Body of pancreas (tissue), 4 donors: ENCODE measurements around the gene HOXD10. TPM values are rescaled to one million over a fixed set of nuclear protein-coding genes. Genes with fewer than 3 reads are reported as not detected.

ENCODE experiments used
- ATAC-seq: fragments of 150-250 bp; one replicate; pipeline ENCODE4 v1.9.1; 2016
- DNase-seq, 4 donors: peaks; one replicate each; pipeline ENCODE4 v3.0.0-alpha.2; 2019
- H3K27ac ChIP-seq, 4 donors: fragments of 200-600 bp; sonication (generic); 1 replicate in 3 of 4; 2 replicates in 1 of 4; pipeline versions ENCODE4 v1.5.1 to v1.6.1; 2016 to 2019; ENCODE audit warnings: mild to moderate bottlenecking in 1 of 4, mixed read lengths in 1 of 4, moderate library complexity in 1 of 4
- H3K27me3 ChIP-seq, 2 donors: fragments of 200-600 bp; sonication (generic); one replicate each; pipeline ENCODE4 v1.6.0; 2016; ENCODE audit warnings: mild to moderate bottlenecking in 1 of 2
- H3K36me3 ChIP-seq, 2 donors: fragments of 200-600 bp; sonication (generic); replicated peaks in 1 of 2; 2 replicates each; pipeline ENCODE4 v1.5.1; 2016; ENCODE audit warnings: low read depth in 2 of 2; ENCODE audit not compliant: insufficient read depth in 1 of 2
- H3K4me1 ChIP-seq: fragments of 200-600 bp; sonication (generic); one replicate; pipeline ENCODE4 v1.6.0; 2016
- H3K4me3 ChIP-seq, 2 donors: fragments of 200-600 bp; sonication (generic); 1 replicate in 1 of 2; 2 replicates in 1 of 2; pipeline ENCODE4 v1.5.1; 2016 to 2019
- H3K9me3 ChIP-seq, 3 donors: fragments of 200-600 bp; sonication (generic); 1 replicate in 2 of 3; 2 replicates in 1 of 3; pipeline ENCODE4 v1.5.1; 2016
- CTCF ChIP-seq, 7 experiments: fragments of 450-650 bp in 4 of 7; fragments of 200-600 bp in 3 of 7; sonication (generic) in 3 of 7; IDR thresholded peaks; one replicate each; pipeline ENCODE4 v1.5.1; 2016 to 2019; ENCODE audit warnings: antibody characterized with exemption in 7 of 7
- POLR2A ChIP-seq, 3 donors: fragments of 450-650 bp; IDR thresholded peaks; one replicate each; pipeline ENCODE4 v1.6.1; 2016; ENCODE audit warnings: antibody characterized with exemption in 3 of 3, mild to moderate bottlenecking in 2 of 3
- WGBS, 2 donors: methylation state at CpG; one replicate each; pipeline ENCODE4 v1.1.5; 2017; 5-methylcytosine and 5-hydroxymethylcytosine counted together
- intact Hi-C: fragments of 100-400 bp; cut with DNase I; formaldehyde crosslinking; loops from one replicate; pipeline ENCODE4 v1.15.1; 2023
- total RNA-seq, 2 donors: library from RNA; depleted of rRNA; stranded (reverse); fragments of >200 nt; gene quantifications; one replicate each; pipeline ENCODE4 v1.1.0, GENCODE V29; 2016

HOXD10 gene
- total RNA-seq, 2 donors from 2014 or later, result 0.26 TPM; not detected in 1

GRCh38 chr2:176109192-176109901 lies 7.2 kb upstream of the HOXD10 start:
- no peaks in the 10 kb centered on the region for H3K36me3 ChIP-seq
- 5 to 6% methylated on average over 26 of the region's 26 CpGs for WGBS, 2 donors
- no peak for TF ChIP-seq CTCF (IDR thresholded peaks at IDR 0.05)
- no peak for TF ChIP-seq POLR2A (IDR thresholded peaks at IDR 0.05)
- no peaks in the 10 kb centered on the region for H3K9me3 ChIP-seq
- ATAC-seq, result no peak
- H3K27me3 ChIP-seq, result peaks cover 0 to 78% of the 10 kb centered on the region in 2 donors
- H3K4me1 ChIP-seq, result peaks cover 20% of the 10 kb centered on the region
- DNase-seq, result no peak
- no peak overlapping the region for H3K27ac ChIP-seq
- intact Hi-C loops, result no loop called here
- no peak overlapping the region for H3K4me3 ChIP-seq

- Histone ChIP-seq H3K4me3 (no peak overlapping the region), H3K4me1 (peaks cover 15% of the 10 kb centered on the region), H3K27ac (no peak overlapping the region), H3K9me3 (no peaks in the 10 kb centered on the region), H3K36me3 (no peaks in the 10 kb centered on the region), H3K27me3 (peaks cover 0 to 72% of the 10 kb centered on the region in 2 donors)
- 9 to 26% methylated on average over 4 of the region's 4 CpGs for WGBS, 2 donors
- ATAC-seq (no peak), DNase-seq (no peak)
- intact Hi-C loops, result no loop called here
- TF ChIP-seq CTCF (IDR thresholded peaks at IDR 0.05) (no peak), POLR2A (IDR thresholded peaks at IDR 0.05) (no peak)
These were observed 6.6 kb upstream of the HOXD10 start for GRCh38 chr2:176109946-176110345.

- peaks cover 0 to 71% of the 10 kb centered on the region in 2 donors for H3K27me3 ChIP-seq
- WGBS, 2 donors, result 13 to 21% methylated on average over 7 of the region's 7 CpGs
- DNase-seq, result no peak
- H3K36me3 ChIP-seq, result no peaks in the 10 kb centered on the region
- ATAC-seq, result no peak
- TF ChIP-seq POLR2A (IDR thresholded peaks at IDR 0.05) (no peak), CTCF (IDR thresholded peaks at IDR 0.05) (no peak)
- intact Hi-C loops, result no loop called here
- H3K9me3 ChIP-seq, result no peaks in the 10 kb centered on the region
- peaks cover 15% of the 10 kb centered on the region for H3K4me1 ChIP-seq
- no peak overlapping the region for H3K27ac ChIP-seq
- no peak overlapping the region for H3K4me3 ChIP-seq
These were observed 5.9 kb upstream of the HOXD10 start for GRCh38 chr2:176110415-176111308.

GRCh38 chr2:176111309-176111663 lies 5.3 kb upstream of the HOXD10 start:
- Histone ChIP-seq H3K36me3 (no peaks in the 10 kb centered on the region), H3K9me3 (no peaks in the 10 kb centered on the region), H3K4me3 (no peak overlapping the region), H3K4me1 (peaks cover 15% of the 10 kb centered on the region), H3K27me3 (peaks cover 0 to 72% of the 10 kb centered on the region in 2 donors), H3K27ac (no peak overlapping the region)
- 1 to 7% methylated on average over 16 of the region's 16 CpGs for WGBS, 2 donors
- ATAC-seq (no peak), DNase-seq (peak in 2 of 4 donors; percentile 37)
- TF ChIP-seq CTCF (IDR thresholded peaks at IDR 0.05) (peak in 6 of 7 experiments; percentile 28 to 38 (median 34)), POLR2A (IDR thresholded peaks at IDR 0.05) (no peak)
- intact Hi-C loops, result no loop called here
